Uterus (tissue), 2 donors: ENCODE results near the gene KLHL14.

Experiments
- CTCF ChIP-seq, 4 experiments: fragments of 200-600 bp in 2 of 4; fragments of 450-650 bp in 2 of 4; sonication (generic) in 2 of 4; IDR thresholded peaks; one replicate each; pipeline ENCODE4 v1.5.1; 2016 to 2019; ENCODE audit warnings: antibody characterized with exemption in 4 of 4, mild to moderate bottlenecking in 2 of 4, moderate library complexity in 1 of 4
- POLR2A ChIP-seq, 2 donors: fragments of 450-650 bp; IDR thresholded peaks; one replicate each; pipeline ENCODE4 v1.6.1; 2016; ENCODE audit warnings: antibody characterized with exemption in 2 of 2, mild to moderate bottlenecking in 1 of 2, moderate library complexity in 1 of 2

- TF ChIP-seq CTCF (IDR thresholded peaks at IDR 0.05) (no peak), POLR2A (IDR thresholded peaks at IDR 0.05) (no peak)
Observed at GRCh38 chr18:32803568-32803967, 30.7 kb upstream of the KLHL14 start.
